ENCODE data around the gene SYT15B.
"Not testable (repeated sequence)": the region's sequence is repeated elsewhere in the genome, so short reads cannot be mapped to it uniquely, and the experiment has no call there.

SYT15B gene

DNA sequence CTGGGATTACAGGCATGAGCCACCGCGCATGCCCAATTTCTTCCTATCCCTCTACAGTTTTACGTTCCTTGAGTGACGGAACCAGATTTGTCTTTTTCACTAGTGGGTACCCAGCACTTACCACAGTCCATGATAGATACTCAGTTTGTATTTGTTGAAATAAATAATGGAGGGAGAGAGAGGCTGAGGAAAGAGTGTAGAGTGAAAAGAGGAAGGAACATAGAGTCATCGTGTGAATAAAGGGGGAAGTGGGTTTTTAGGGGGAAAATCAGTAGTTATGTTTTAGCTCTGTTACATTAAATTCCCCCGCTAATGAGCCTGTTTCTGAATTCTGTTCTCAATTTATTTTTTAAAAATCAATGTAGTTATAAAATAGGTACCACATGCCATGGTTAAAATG is 37.7 kb downstream of the SYT15B start:
- not testable (repeated sequence) for DNase-seq (ENCODE audit: low spot score)

DNA sequence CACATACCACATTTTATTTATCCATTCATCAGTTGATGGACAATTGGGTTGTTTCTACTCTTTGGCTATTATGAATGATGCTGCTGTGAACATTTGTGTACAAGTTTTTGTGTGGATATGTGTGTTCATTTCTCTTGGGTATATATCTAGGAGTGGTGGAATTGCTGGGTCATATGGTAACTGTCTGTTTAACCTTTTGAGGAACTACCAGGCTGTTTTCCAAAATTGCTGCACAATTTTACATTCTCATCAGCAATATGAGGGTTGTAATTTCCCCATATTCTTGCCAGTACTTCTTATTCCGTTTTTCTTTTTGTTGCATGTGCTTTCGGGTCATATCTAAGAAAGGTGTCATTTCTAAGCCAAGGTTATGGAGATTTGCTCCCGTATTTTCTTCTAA is 38.3 kb downstream of the SYT15B start:
- not testable (repeated sequence) for DNase-seq (ENCODE audit: low spot score)

DNA sequence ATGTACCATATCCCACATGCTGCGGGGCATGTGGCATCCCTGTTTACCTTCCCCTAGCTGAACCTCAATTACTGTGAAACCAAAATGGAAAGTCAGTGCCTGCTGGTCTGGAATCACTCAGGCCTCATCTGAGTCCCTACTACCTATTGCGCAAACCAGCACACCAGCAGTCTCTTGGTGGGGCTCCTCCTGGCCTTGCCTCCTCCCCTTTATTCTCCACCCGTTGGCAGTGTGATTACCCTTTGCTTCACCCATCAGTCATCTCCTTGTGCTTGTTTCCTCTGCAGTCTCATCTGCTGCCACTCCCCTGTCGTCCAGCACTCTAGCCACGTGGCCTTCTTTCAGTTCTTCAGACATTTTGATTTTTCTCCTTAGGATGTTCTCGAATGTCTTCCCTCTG is 39.3 kb downstream of the SYT15B start:
- not testable (repeated sequence) for DNase-seq (ENCODE audit: low spot score)

DNA sequence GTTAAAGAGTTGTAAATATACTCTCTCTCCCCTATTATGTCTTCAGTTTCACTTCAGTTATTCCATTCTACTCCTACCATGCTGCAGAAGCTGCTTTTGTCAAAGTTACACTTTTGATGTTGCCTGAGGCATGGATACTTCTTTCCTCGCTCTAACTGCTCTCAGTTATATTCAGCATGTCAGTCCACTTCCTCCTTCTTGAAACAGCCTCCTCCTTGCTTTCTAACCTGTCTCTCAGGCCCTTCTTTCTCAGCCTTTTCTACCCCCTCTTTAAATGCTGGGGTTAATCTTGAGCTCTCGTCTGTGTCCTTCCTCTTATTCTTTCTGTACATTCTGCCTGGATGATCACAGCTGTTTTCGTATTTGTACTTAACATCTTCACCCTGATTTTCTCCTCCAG is 40.0 kb downstream of the SYT15B start:
- DNase-seq (ENCODE audit: low spot score): not testable (repeated sequence)

DNA sequence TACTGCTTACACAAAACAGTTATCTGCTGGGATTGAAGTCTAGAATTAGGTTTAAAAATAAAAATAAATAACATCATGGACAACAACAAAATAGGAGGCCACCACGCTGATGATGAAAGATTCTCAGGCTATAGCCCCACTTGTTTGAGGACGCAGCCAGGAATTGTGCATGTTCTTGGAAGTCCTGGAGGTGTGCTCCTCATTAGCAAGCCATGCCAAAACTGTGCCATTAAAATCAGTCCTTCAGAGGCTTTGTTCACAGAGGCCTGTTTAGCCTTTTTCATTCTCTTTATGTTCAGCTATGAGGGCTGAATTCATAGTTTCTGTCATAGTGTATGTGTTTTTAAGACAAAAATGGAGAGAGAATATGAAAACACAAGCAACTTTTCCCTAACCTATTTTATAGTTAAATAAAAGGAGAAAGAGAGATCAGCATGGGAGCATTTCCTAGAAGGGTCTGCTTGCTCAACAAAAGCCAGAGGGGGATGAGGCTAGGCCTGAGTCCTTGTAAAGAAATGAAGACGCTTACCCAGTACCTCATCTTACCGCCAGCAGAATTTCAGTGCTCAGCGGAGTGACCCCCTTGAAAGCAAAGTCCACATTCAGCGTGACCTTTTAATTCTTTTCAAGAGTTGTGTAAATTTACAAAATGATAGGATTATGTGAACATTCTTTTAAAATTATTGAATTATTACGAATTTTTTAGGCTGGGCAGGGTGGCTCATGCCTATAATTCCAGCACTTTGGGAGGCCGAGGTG is 46.2 kb downstream of the SYT15B start:
- DNase-seq (ENCODE audit: low spot score): not testable (repeated sequence)
